Stimulated activated CD4-positive, alpha-beta T cell treated with anti-CD3 and anti-CD28 coated beads, Interleukin-1b, Interleukin-23, amount 100 ng/mL, for 48 hours (primary cell): ENCODE results near the gene ASF1B.
"Not testable (repeated sequence)": the region's sequence is repeated elsewhere in the genome, so short reads cannot be mapped to it uniquely, and the experiment has no call there.

Source experiments
- DNase-seq: peaks from one replicate; pipeline ENCODE4 v3.0.0-alpha.2; 2020

The ASF1B gene

GRCh38 chr19:14136509-14137281 lies at the start of gene ASF1B:
Gene ASF1B (minus strand): TSS chr19:14136589. CDS start chr19:14136456, 133 bp downstream.
- DNase-seq = peak; percentile 99

- not testable (repeated sequence) for DNase-seq
Measured at GRCh38 chr19:14185691-14186090, 49.3 kb upstream of the ASF1B start.

- DNase-seq = no peak
Measured at GRCh38 chr19:14185158-14185557, 48.8 kb upstream of the ASF1B start.

GRCh38 chr19:14183741-14184350 lies 47.5 kb upstream of the ASF1B start:
- no peak for DNase-seq

GRCh38 chr19:14182476-14182875 lies 46.1 kb upstream of the ASF1B start:
- no peak for DNase-seq

GRCh38 chr19:14181906-14182305 lies 45.5 kb upstream of the ASF1B start:
- no peak for DNase-seq

GRCh38 chr19:14181199-14181598 lies 44.8 kb upstream of the ASF1B start:
- not testable (repeated sequence) for DNase-seq

GRCh38 chr19:14177496-14178074 lies 41.2 kb upstream of the ASF1B start:
- DNase-seq = no peak

GRCh38 chr19:14175351-14175792 lies 39.0 kb upstream of the ASF1B start:
- no peak for DNase-seq

- DNase-seq = no peak
Measured at GRCh38 chr19:14174883-14175282, 38.5 kb upstream of the ASF1B start.

- DNase-seq = no peak
Measured at GRCh38 chr19:14168993-14169392, 32.6 kb upstream of the ASF1B start.

GRCh38 chr19:14168259-14168972 lies 32.0 kb upstream of the ASF1B start:
- no peak for DNase-seq

GRCh38 chr19:14167576-14168138 lies 31.3 kb upstream of the ASF1B start:
- no peak for DNase-seq

- DNase-seq = no peak
Measured at GRCh38 chr19:14166999-14167575, 30.7 kb upstream of the ASF1B start.

GRCh38 chr19:14165990-14166830 lies 29.8 kb upstream of the ASF1B start:
- DNase-seq = no peak

- no peak for DNase-seq
Measured at GRCh38 chr19:14164724-14165493, 28.5 kb upstream of the ASF1B start.

- no peak for DNase-seq
Measured at GRCh38 chr19:14164082-14164481, 27.7 kb upstream of the ASF1B start.

- DNase-seq = no peak
Measured at GRCh38 chr19:14162871-14163297, 26.5 kb upstream of the ASF1B start.

- DNase-seq = no peak
Measured at GRCh38 chr19:14161305-14161704, 24.9 kb upstream of the ASF1B start.

GRCh38 chr19:14160017-14160703 lies 23.8 kb upstream of the ASF1B start:
- no peak for DNase-seq
